GM20000 (cell line): ENCODE measurements around the gene CCDC78.
"Not testable (repeated sequence)": the region's sequence is repeated elsewhere in the genome, so short reads cannot be mapped to it uniquely, and the experiment has no call there.

ENCODE experiments used
- DNase-seq: peaks from one replicate; pipeline ENCODE4 v3.0.0; 2012; ENCODE audit warnings: low spot score
- TF ChIP-seq, protein P1 (sequence below): IDR thresholded peaks from 2 replicates; pipeline ENCODE4 v1.5.1; 2012; ENCODE audit warnings: mild to moderate bottlenecking, control low read depth; ENCODE audit errors: extremely low read depth, missing control alignments

The CCDC78 gene

DNA sequence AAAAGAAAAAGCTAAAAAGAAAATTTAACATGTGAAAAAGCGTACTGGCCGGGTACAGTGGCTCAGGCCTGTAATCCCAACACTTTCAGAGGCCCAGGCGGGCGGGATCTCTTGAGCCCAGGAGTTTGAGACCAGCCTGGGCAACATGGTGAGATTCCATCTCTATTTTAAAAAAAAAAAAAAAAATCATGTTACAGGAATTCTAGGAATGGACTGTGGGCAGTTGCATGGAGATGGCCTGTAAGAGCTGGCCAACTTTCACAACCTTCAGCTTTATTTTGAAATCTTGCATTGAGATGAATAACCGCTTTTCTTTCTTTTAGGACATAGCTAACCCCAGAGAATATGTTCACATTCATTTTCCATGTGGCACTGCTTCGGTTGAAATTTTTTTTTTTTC is 22.8 kb upstream of the CCDC78 start:
- no peak for DNase-seq
- TF ChIP-seq, protein P1, sequence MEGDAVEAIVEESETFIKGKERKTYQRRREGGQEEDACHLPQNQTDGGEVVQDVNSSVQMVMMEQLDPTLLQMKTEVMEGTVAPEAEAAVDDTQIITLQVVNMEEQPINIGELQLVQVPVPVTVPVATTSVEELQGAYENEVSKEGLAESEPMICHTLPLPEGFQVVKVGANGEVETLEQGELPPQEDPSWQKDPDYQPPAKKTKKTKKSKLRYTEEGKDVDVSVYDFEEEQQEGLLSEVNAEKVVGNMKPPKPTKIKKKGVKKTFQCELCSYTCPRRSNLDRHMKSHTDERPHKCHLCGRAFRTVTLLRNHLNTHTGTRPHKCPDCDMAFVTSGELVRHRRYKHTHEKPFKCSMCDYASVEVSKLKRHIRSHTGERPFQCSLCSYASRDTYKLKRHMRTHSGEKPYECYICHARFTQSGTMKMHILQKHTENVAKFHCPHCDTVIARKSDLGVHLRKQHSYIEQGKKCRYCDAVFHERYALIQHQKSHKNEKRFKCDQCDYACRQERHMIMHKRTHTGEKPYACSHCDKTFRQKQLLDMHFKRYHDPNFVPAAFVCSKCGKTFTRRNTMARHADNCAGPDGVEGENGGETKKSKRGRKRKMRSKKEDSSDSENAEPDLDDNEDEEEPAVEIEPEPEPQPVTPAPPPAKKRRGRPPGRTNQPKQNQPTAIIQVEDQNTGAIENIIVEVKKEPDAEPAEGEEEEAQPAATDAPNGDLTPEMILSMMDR: no peak

DNA sequence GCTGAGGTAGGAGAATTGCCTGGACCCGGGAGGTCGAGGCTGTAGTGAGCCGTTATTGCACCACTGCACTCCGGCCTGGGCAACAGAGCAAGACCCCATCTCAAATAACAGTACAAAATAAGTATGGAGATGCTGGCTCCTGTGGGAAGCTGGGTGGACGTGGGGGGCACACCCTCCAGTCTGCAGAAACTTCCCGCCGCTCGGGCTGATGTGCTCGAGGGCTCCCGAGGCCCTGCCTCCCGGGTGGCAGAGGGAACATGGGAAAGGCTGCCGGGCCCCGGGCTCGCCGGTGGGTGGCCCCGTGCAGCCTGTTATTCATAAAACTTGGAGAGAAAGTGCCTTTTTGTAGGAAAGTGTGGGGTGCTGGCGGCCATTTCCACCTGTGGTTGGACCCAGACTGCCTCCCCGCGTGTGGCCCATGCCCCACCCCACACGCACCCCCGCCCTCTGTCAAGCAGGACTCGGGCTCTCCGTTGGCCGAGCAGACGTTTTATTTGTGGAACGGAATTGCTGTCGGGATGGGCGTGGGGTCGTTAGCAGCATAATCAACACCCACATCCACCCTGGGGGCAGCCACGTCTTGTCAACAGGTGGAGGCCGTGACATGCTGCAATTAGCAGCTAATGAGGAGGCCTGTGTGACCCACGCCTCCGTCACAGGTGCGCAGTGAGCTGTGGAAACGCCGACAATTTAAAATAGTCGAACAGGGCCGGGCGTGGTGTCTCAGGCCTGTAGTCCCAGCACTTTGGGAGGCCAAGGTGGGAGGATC is 21.9 kb upstream of the CCDC78 start:
- TF ChIP-seq, protein P1: no peak
- no peak for DNase-seq

DNA sequence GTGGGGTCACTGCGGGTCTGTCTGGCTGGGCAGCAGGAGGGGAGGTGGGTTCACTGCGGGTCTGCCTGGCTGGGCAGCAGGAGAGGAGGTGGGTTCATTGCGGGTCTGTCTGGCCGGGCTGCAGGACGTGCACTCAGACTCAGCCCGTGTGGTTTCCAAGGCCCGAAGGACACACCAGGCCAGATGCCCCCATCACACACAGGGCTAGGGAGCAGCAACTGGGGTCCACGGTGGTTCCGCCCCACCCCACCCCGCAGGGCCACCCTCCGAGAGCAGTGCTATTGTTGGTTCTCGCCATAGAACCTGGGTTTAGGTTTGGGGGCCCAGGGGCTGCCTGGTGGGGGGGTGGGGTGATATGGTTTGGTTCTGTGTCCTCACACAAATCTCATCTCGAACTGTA is 20.4 kb upstream of the CCDC78 start:
- DNase-seq: no peak
- TF ChIP-seq, protein P1: no peak

DNA sequence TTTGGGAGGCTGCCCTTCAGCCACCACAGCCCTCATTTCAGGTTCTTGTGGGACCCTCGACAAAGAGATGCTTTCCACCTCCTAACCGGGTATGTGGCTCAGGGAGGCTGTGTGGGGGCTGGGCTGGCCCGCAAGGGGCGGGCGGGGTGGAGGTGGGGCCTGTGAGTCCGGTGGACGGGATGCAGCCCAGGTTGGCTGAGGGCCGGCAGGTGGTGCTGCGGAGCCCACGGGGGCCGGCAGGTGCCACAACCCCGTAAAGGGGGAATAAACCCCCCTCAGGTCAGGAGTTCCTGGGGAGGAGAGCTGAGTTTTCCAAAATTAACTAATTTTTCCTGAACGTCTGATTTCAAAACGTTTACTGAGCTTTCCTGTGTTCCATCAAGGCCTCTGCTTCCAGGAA is 19.5 kb upstream of the CCDC78 start:
- TF ChIP-seq, protein P1: peak; percentile 24
- peak; percentile 75 for DNase-seq

DNA sequence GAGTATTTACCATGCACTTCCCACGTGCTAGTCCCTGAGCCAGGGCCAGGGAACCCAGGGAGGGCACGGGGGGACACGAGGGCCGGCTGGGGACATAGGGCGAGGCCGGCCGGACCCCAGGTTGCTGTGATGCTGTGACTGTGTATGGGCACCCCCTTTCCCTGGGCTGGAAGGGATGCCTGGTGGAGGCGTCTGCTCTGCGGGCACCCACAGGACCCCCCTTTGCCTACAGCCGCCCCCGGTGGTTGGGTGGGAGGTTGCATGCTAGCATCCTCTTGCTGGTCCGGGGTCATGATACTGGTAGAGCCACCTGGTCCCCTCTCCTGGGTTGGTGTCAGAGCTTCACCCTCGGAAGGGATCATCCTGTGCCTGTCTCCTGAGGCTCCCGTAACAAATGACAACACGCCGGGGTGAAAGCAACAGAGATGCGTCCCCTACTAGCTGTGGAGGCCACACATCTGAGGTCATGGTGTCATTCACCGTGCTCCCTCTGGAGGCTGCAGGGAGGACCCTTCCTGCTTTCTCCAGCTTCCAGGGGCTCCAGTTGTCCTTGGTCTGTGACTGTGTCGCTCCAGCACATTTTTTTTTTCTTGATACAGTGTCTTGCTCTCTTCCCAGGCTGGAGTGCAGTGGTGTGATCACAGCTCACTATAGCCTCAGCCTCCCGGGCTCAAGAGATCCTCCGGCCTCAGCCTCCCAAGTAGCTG is 17.7 kb upstream of the CCDC78 start:
- TF ChIP-seq, protein P1: no peak
- no peak for DNase-seq

DNA sequence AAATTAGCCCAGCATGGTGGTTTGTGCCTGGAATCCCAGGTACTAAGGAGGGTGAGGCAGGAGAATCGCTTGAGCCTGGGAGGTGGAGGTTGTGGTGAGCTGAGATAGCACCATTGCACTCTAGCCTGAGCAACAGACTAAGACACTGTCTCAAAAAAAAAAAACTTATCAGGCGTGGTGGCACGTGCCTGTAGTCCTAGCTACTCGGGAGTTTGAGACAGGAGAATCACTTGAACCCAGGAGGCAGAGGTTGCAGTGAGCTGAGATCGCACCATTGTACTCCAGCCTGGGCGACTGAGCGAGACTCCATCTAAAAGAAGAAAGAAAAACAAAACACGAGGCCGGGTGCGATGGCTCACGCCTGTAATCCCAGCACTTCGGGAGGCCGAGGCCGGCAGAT is 16.7 kb upstream of the CCDC78 start:
- DNase-seq: not testable (repeated sequence)

DNA sequence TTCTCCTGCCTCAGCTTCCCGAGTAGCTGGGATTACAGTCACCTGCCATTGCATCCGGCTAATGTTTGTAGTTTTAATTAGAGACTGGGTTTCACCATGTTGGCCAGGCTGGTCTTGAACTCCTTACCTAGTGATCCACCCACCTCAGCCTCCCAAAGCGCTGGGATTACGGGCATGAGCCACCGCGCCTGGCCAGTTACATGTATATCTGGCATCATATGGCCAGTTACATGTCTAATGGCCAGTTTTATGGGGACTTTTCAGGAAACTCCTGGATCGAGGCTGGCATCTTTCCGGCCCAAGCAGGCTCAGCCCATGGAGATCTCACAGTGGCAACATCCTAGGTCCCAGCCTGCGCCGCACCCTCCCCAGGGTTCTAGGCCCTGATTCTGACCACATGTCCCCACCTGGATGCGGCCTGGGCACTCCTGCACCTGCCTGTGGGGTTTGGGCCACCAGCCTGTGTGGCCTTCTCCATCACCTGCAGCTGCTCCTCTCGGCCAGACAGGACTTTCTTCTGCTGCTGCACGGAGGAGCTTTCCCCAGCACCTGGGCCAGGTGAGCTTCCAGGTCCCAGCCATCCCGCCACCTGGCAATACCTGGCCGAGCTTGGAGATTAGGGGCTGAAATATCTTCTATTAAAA is 15.9 kb upstream of the CCDC78 start:
- TF ChIP-seq, protein P1: no peak
- DNase-seq: no peak
